Activated CD4-positive, CD25-positive, alpha-beta regulatory T cell treated with anti-CD3 and anti-CD28 coated beads, Interleukin-2, amount 50 U/mL, for 72 hours (primary cell): Measurements from ENCODE around the gene SPEN.
A peak's percentile ranks its signal among the peaks of the same experiment; 100 is the strongest.
"Not testable (repeated sequence)": the region's sequence is repeated elsewhere in the genome, so short reads cannot be mapped to it uniquely, and the experiment has no call there.

Experiments used
- DNase-seq: peaks from one replicate; pipeline ENCODE4 v3.0.0; 2021

SPEN gene

GRCh38 chr1:15963968-15964648 lies 116.6 kb downstream of the SPEN start:
- DNase-seq = no peak

- no peak for DNase-seq
Observed at GRCh38 chr1:15965228-15965767, 117.8 kb downstream of the SPEN start.

GRCh38 chr1:15966081-15966955 lies 118.8 kb downstream of the SPEN start:
- DNase-seq = peak; percentile 78

- no peak for DNase-seq
Observed at GRCh38 chr1:15966956-15967344, 119.4 kb downstream of the SPEN start.

- no peak for DNase-seq
Observed at GRCh38 chr1:15968172-15968571, 120.7 kb downstream of the SPEN start.

GRCh38 chr1:15969321-15969880 lies 121.9 kb downstream of the SPEN start:
- DNase-seq = no peak

GRCh38 chr1:15970911-15971310 lies 123.4 kb downstream of the SPEN start:
- DNase-seq = no peak

GRCh38 chr1:15972409-15972808 lies 124.9 kb downstream of the SPEN start:
- DNase-seq = no peak

GRCh38 chr1:15973772-15974171 lies 126.3 kb downstream of the SPEN start:
- DNase-seq = no peak

- no peak for DNase-seq
Observed at GRCh38 chr1:15974855-15975254, 127.3 kb downstream of the SPEN start.

GRCh38 chr1:15975358-15975804 lies 127.9 kb downstream of the SPEN start:
- DNase-seq = peak; percentile 73

GRCh38 chr1:15975805-15976680 lies 128.5 kb downstream of the SPEN start, which contains the start of gene ZBTB17:
TSS of gene ZBTB17 (minus strand) at chr1:15976101. CDS start at chr1:15948495, 27,606 bp downstream.
- DNase-seq = peak; percentile 96

GRCh38 chr1:15977947-15978346 lies 130.4 kb downstream of the SPEN start:
- not testable (repeated sequence) for DNase-seq

- DNase-seq = no peak
Observed at GRCh38 chr1:15981679-15982078, 134.2 kb downstream of the SPEN start.

GRCh38 chr1:15983275-15983674 lies 135.8 kb downstream of the SPEN start:
- no peak for DNase-seq

GRCh38 chr1:15985611-15986297 lies 138.2 kb downstream of the SPEN start:
- no peak for DNase-seq

- no peak for DNase-seq
Observed at GRCh38 chr1:15988856-15989736, 141.6 kb downstream of the SPEN start.

- no peak for DNase-seq
Observed at GRCh38 chr1:15989776-15990175, 142.3 kb downstream of the SPEN start.
